CD4-positive, alpha-beta memory T cell (primary cell): ENCODE data around the gene LMAN2L. TPM values are rescaled to one million over a fixed set of nuclear protein-coding genes. Genes with fewer than 3 reads are reported as not detected.

Source experiments
- CTCF ChIA-PET: fragments of 350-600 bp; sonication (Branson Sonifier 250); formaldehyde crosslinking; loops from one replicate; lab custom pipeline; 2021; ENCODE audit warnings: inconsistent platforms; ENCODE audit not compliant: partially characterized antibody; lab: Charles Lee
- POLR2A ChIA-PET: fragments of 350-600 bp; sonication (Branson Sonifier 250); formaldehyde crosslinking; loops from one replicate; lab custom pipeline; 2021; ENCODE audit not compliant: partially characterized antibody; lab: Charles Lee
- DNase-seq, 5 donors: peaks; one replicate each; pipeline versions ENCODE4 v3.0.0 to v3.0.0-alpha.2; 2020 to 2022; ENCODE audit warnings: mixed read lengths in 1 of 5
- H3K27ac ChIP-seq: one replicate; pipeline ENCODE4 v1.7.0; 2013; ENCODE audit warnings: low read depth, low read length
- H3K27me3 ChIP-seq: 2 replicates; pipeline ENCODE4 v1.7.0; 2013; ENCODE audit warnings: mild to moderate bottlenecking, low read length, moderate library complexity; ENCODE audit not compliant: insufficient read depth
- H3K36me3 ChIP-seq: 2 replicates; pipeline ENCODE4 v1.7.0; 2013; ENCODE audit warnings: mild to moderate bottlenecking, low read length, moderate library complexity; ENCODE audit not compliant: insufficient read depth
- H3K4me1 ChIP-seq: 2 replicates; pipeline ENCODE4 v1.7.0; 2013; ENCODE audit warnings: mild to moderate bottlenecking, low read length, moderate library complexity; ENCODE audit not compliant: insufficient read depth
- H3K4me3 ChIP-seq, 2 donors: one replicate each; pipeline ENCODE4 v1.7.0; 2013; ENCODE audit warnings: low read length in 2 of 2, mild to moderate bottlenecking in 1 of 2
- H3K9me3 ChIP-seq, 2 donors: one replicate each; pipeline ENCODE4 v1.7.0; 2013; ENCODE audit warnings: low read length in 2 of 2, control low read depth in 1 of 2; ENCODE audit not compliant: control insufficient read depth in 1 of 2
- H3K27ac Mint-ChIP-seq, 7 donors: one replicate each; pipeline ENCODE4 v1.8.0; 2020 to 2021; ENCODE audit warnings: mixed read lengths in 7 of 7, mild to moderate bottlenecking in 6 of 7, inconsistent platforms in 3 of 7, moderate library complexity in 3 of 7
- H3K27me3 Mint-ChIP-seq, 2 donors: one replicate each; pipeline ENCODE4 v1.8.0; 2020 to 2021; ENCODE audit warnings: mixed read lengths in 2 of 2
- H3K36me3 Mint-ChIP-seq, 2 donors: one replicate each; pipeline ENCODE4 v1.8.0; 2020 to 2021; ENCODE audit warnings: mixed read lengths in 2 of 2, inconsistent platforms in 1 of 2, mild to moderate bottlenecking in 1 of 2
- H3K4me1 Mint-ChIP-seq, 4 donors: one replicate each; pipeline ENCODE4 v1.8.0; 2020 to 2021; ENCODE audit warnings: mixed read lengths in 4 of 4, mild to moderate bottlenecking in 1 of 4
- H3K4me3 Mint-ChIP-seq, 8 donors: one replicate each; pipeline ENCODE4 v1.8.0; 2020 to 2021; ENCODE audit warnings: mixed read lengths in 8 of 8, mild to moderate bottlenecking in 7 of 8, moderate library complexity in 6 of 8, inconsistent platforms in 3 of 8
- H3K9me3 Mint-ChIP-seq, 8 donors: one replicate each; pipeline ENCODE4 v1.8.0; 2020 to 2021; ENCODE audit warnings: mixed read lengths in 8 of 8, mild to moderate bottlenecking in 5 of 8, inconsistent platforms in 3 of 8, moderate library complexity in 1 of 8
- intact Hi-C: fragments of 100-400 bp; cut with micrococcal nuclease; formaldehyde crosslinking; loops from one replicate; pipeline ENCODE4 v1.15.1; 2023
- polyA plus RNA-seq, 2 donors: library from polyadenylated mRNA; unstranded; fragments of 300-500 nt; fragmentation: Illumina TruSeq; gene quantifications; one replicate each; pipeline ENCODE4 v1.2.3, GENCODE V29; 2021
- total RNA-seq, 2 experiments: library from RNA; stranded (reverse); gene quantifications; one replicate each; pipeline ENCODE4 v1.2.3, GENCODE V29; 2021

The LMAN2L gene, protein sequence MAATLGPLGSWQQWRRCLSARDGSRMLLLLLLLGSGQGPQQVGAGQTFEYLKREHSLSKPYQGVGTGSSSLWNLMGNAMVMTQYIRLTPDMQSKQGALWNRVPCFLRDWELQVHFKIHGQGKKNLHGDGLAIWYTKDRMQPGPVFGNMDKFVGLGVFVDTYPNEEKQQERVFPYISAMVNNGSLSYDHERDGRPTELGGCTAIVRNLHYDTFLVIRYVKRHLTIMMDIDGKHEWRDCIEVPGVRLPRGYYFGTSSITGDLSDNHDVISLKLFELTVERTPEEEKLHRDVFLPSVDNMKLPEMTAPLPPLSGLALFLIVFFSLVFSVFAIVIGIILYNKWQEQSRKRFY
- 10 to 100 TPM; 10.1 to 12.6 TPM for total RNA-seq
- 10 to 100 TPM; 21.3 to 22.4 TPM for polyA plus RNA-seq

DNA sequence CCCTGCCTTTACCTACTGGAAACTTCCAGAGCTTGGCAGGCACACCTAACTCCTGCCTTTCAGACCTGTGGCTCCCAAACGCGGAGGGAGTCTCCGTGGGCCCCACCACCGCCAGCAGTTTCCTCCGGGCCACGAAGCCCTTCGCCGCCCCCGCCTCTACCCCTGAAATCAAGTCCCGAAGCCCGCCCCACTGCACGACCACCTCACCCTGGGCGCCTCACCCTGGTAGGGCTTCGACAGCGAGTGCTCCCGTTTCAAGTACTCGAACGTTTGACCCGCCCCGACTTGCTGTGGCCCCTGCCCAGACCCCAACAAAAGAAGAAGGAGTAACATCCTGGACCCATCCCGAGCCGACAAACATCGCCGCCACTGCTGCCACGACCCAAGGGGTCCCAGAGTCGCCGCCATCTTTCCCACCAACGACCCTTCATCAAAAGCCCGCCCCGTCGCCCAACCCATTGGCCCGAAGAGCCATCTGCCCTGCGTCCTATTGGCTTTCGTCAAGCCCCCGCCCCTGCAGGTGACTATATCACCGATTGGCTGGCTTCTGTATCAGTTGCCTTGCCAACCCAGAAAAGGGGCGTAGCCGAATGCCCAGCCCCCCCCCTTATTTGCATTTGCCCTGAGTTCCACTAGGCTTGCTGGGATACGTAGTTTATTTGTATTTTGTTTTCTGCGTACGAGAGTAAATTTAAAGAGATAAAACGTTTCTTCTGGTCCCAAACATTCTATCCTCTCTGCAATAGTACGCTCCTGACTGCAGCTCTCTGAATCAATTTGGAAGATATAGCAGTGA is at the start of gene LMAN2L:
Gene LMAN2L (minus strand): TSS at position 432 of the 796 bp plus-strand sequence. CDS start 24 bp downstream, at position 408.
- Mint-ChIP-seq H3K36me3 (peaks cover 0 to 22% of the 10 kb centered on the region in 2 donors), H3K9me3 (no peaks in the 10 kb centered on the region), H3K27me3 (no peaks in the 10 kb centered on the region), H3K27ac (peak within 1 kb of the TSS; percentile 90 to 98 (median 97)), H3K4me3 (peak within 1 kb of the TSS; percentile 93 to 100 (median 98)), H3K4me1 (peaks cover 24 to 53% (median 39%) of the 10 kb centered on the region in 4 donors)
- intact Hi-C loops = loop anchor here (1.0 to 5.0 kb wide), 6 partner anchors 20 to 222 kb away; partner anchors contain the start of genes ANKRD39, CNNM3, CNNM4 and KANSL3
- DNase-seq = peak; percentile 94 to 99 (median 98)
- Histone ChIP-seq H3K4me3 (peak within 1 kb of the TSS; percentile 63 to 82), H3K27me3 (no peaks in the 10 kb centered on the region), H3K9me3 (no peaks in the 10 kb centered on the region), H3K4me1 (peaks cover 36% of the 10 kb centered on the region), H3K27ac (peak within 1 kb of the TSS; percentile 75), H3K36me3 (peaks cover 4% of the 10 kb centered on the region)
- ChIA-PET CTCF (interaction anchor here (1.0 to 11.7 kb wide), 2 partner anchors 22 to 118 kb away, joined by 3 to 87 read pairs; partner anchors contain the start of genes ANKRD39 and CNNM4), POLR2A (interaction anchor here (1.3 to 2.8 kb wide), 4 partner anchors 20 to 223 kb away, joined by 3 to 15 read pairs (median 4); partner anchors contain the start of genes ANKRD39 and CNNM4)

- Histone ChIP-seq H3K4me3 (no peak overlapping the region), H3K36me3 (no peaks in the 10 kb centered on the region), H3K9me3 (no peaks in the 10 kb centered on the region), H3K27ac (no peak overlapping the region), H3K4me1 (no peaks in the 10 kb centered on the region), H3K27me3 (no peaks in the 10 kb centered on the region)
- Mint-ChIP-seq H3K4me3 (no peak overlapping the region), H3K27me3 (no peaks in the 10 kb centered on the region), H3K27ac (peak overlapping the region in 1 of 7 donors; percentile 53), H3K4me1 (peaks cover 0 to 4% (median 1%) of the 10 kb centered on the region in 4 donors), H3K36me3 (no peaks in the 10 kb centered on the region), H3K9me3 (peaks cover 0 to 3% (median 0%) of the 10 kb centered on the region in 8 donors)
- ChIA-PET POLR2A (no interaction called here), CTCF (interaction anchor here (1.0 kb wide), 1 partner anchor 11 kb away, joined by 3 read pairs; no protein-coding TSS in a partner anchor)
- intact Hi-C loops = no loop called here
- DNase-seq = no peak
These were observed 49.4 kb upstream of the LMAN2L start for GRCh38 chr2:96789245-96789617.

GRCh38 chr2:96788442-96789244 is 48.8 kb upstream of the LMAN2L start:
- no peak overlapping the region for H3K4me3 ChIP-seq
- ChIA-PET CTCF (interaction anchor here (0.9 to 1.0 kb wide), 2 partner anchors 10 to 11 kb away, joined by 3 read pairs; no protein-coding TSS in a partner anchor), POLR2A (no interaction called here)
- H3K36me3 ChIP-seq = no peaks in the 10 kb centered on the region
- no peaks in the 10 kb centered on the region for H3K4me1 ChIP-seq
- no peak for DNase-seq
- H3K27me3 ChIP-seq = no peaks in the 10 kb centered on the region
- H3K9me3 ChIP-seq = no peaks in the 10 kb centered on the region
- Mint-ChIP-seq H3K9me3 (peaks cover 0 to 3% (median 0%) of the 10 kb centered on the region in 8 donors), H3K27ac (peak overlapping the region in 3 of 7 donors; percentile 13 to 53 (median 36)), H3K36me3 (no peaks in the 10 kb centered on the region), H3K4me1 (peaks cover 0 to 4% (median 2%) of the 10 kb centered on the region in 4 donors), H3K4me3 (no peak overlapping the region), H3K27me3 (no peaks in the 10 kb centered on the region)
- H3K27ac ChIP-seq = no peak overlapping the region
- intact Hi-C loops = no loop called here

DNA sequence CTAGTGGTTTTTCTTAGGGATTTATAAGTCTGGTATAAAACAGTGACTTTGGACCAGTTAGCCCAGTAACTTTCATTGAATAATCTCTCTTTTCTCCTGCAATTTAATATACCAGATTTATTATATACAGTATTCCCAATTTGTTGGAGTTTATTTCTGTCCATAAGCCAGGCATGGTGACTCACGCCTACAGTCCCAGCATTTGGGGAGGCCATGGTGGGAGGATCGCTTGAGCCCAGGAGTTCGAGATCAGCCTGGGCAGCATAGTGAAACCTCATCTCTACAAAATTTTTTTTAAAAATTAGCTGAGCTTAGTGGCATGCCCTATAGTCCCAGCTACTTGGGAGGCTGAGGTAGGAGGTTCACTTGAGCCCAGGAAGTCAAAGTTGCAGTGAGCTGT is 47.5 kb upstream of the LMAN2L start:
- Mint-ChIP-seq H3K4me3 (no peak overlapping the region), H3K9me3 (peaks cover 0 to 3% (median 0%) of the 10 kb centered on the region in 8 donors), H3K4me1 (peaks cover 0 to 4% (median 2%) of the 10 kb centered on the region in 4 donors), H3K36me3 (no peaks in the 10 kb centered on the region), H3K27ac (no peak overlapping the region), H3K27me3 (no peaks in the 10 kb centered on the region)
- ChIA-PET CTCF (interaction anchor here (0.8 to 1.7 kb wide), 4 partner anchors 8 to 325 kb away, joined by 3 to 4 read pairs (median 4); no protein-coding TSS in a partner anchor), POLR2A (no interaction called here)
- H3K27ac ChIP-seq = no peak overlapping the region
- intact Hi-C loops = no loop called here
- H3K9me3 ChIP-seq = no peaks in the 10 kb centered on the region
- DNase-seq = no peak
- H3K27me3 ChIP-seq = no peaks in the 10 kb centered on the region
- H3K4me3 ChIP-seq = no peak overlapping the region
- no peaks in the 10 kb centered on the region for H3K36me3 ChIP-seq
- no peaks in the 10 kb centered on the region for H3K4me1 ChIP-seq

- ChIA-PET POLR2A (interaction anchor here (0.8 kb wide), 1 partner anchor 33 kb away, joined by 3 read pairs; the partner anchor contains the start of gene CNNM3), CTCF (interaction anchor here (2.9 kb wide), 1 partner anchor 17 kb away, joined by 9 read pairs; no protein-coding TSS in a partner anchor)
- Mint-ChIP-seq H3K4me1 (peaks cover 0 to 1% (median 0%) of the 10 kb centered on the region in 4 donors), H3K36me3 (peaks cover 0 to 2% of the 10 kb centered on the region in 2 donors), H3K4me3 (no peak overlapping the region), H3K27ac (no peak overlapping the region), H3K27me3 (no peaks in the 10 kb centered on the region), H3K9me3 (no peaks in the 10 kb centered on the region)
- H3K36me3 ChIP-seq = no peaks in the 10 kb centered on the region
- no peak overlapping the region for H3K27ac ChIP-seq
- no peak overlapping the region for H3K4me3 ChIP-seq
- H3K4me1 ChIP-seq = no peaks in the 10 kb centered on the region
- no peaks in the 10 kb centered on the region for H3K9me3 ChIP-seq
- intact Hi-C loops = no loop called here
- no peaks in the 10 kb centered on the region for H3K27me3 ChIP-seq
- DNase-seq = no peak
These were observed 43.5 kb upstream of the LMAN2L start for GRCh38 chr2:96783388-96783787.

DNA sequence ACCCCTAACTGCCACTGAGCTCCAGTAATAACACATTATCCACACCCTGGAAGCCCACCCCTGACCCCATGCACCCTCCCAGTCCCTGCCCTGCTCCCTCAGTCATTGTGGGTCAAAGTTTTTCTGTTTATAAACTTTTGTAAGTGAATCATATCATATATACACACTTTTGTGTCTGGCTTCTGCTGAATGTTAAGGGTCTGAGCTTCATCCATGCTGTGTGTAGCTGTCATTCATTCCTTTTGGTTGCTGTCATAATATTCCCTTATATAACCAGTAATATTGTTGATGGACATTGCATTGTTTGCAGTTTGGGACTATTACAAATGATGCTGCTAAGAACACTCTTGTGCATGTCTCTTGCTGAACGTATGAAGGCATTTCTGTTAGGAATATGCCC is 35.3 kb upstream of the LMAN2L start:
- CTCF ChIA-PET = interaction anchor here (0.6 to 3.6 kb wide), 6 partner anchors 11 to 41 kb away, joined by 3 to 36 read pairs (median 8); partner anchors contain the start of genes CNNM3 and CNNM4
- H3K36me3 Mint-ChIP-seq = peaks cover 0 to 6% of the 10 kb centered on the region in 2 donors
- peak overlapping the region in 6 of 7 donors; percentile 57 to 76 (median 66) for H3K27ac Mint-ChIP-seq
- Histone ChIP-seq H3K27ac (no peak overlapping the region), H3K4me3 (no peak overlapping the region), H3K36me3 (no peaks in the 10 kb centered on the region), H3K9me3 (no peaks in the 10 kb centered on the region), H3K27me3 (no peaks in the 10 kb centered on the region), H3K4me1 (peaks cover 18% of the 10 kb centered on the region)
- no peaks in the 10 kb centered on the region for H3K27me3 Mint-ChIP-seq
- intact Hi-C loops = no loop called here
- peaks cover 17 to 35% (median 21%) of the 10 kb centered on the region in 4 donors for H3K4me1 Mint-ChIP-seq
- H3K9me3 Mint-ChIP-seq = no peaks in the 10 kb centered on the region
- peak overlapping the region in 3 of 8 donors; percentile 4 to 47 (median 37) for H3K4me3 Mint-ChIP-seq
- POLR2A ChIA-PET = interaction anchor here (0.6 to 1.9 kb wide), 3 partner anchors 10 to 83 kb away, joined by 3 to 17 read pairs (median 8); partner anchors contain the start of genes ANKRD39 and CNNM3
- DNase-seq = no peak
